ENCODE measurements around the gene SARS1.
A peak's percentile ranks its signal among the peaks of the same experiment; 100 is the strongest.

Gene SARS1

GRCh38 chr1:109271458-109271857, 57.7 kb downstream of the SARS1 start:
- H3K4me3 Mint-ChIP-seq, result no peak overlapping the region

GRCh38 chr1:109272021-109272799, 58.5 kb downstream of the SARS1 start:
- Mint-ChIP-seq H3K27ac (no peak overlapping the region), H3K27me3 (ENCODE audit: low read depth, poor library complexity) (no peaks in the 10 kb centered on the region), H3K36me3 (ENCODE audit: low read depth) (peaks cover 20% of the 10 kb centered on the region), H3K9me3 (no peaks in the 10 kb centered on the region), H3K4me3 (no peak overlapping the region), H3K4me1 (peaks cover 56% of the 10 kb centered on the region)
- no peak for TF ChIP-seq CTCF (IDR thresholded peaks at IDR 0.05)
- DNase-seq, result no peak

More at GRCh38 chr1:109271458-109271857, 57.7 kb downstream of the SARS1 start:
- H3K36me3 Mint-ChIP-seq (ENCODE audit: low read depth), result peaks cover 20% of the 10 kb centered on the region
- peaks cover 48% of the 10 kb centered on the region for H3K4me1 Mint-ChIP-seq
- no peak overlapping the region for H3K27ac Mint-ChIP-seq
- TF ChIP-seq CTCF (IDR thresholded peaks at IDR 0.05), result no peak
- H3K27me3 Mint-ChIP-seq (ENCODE audit: low read depth, poor library complexity), result peaks cover 3% of the 10 kb centered on the region
- H3K9me3 Mint-ChIP-seq, result no peaks in the 10 kb centered on the region
- DNase-seq, result no peak

- DNase-seq, result no peak
- Mint-ChIP-seq H3K4me1 (peaks cover 62% of the 10 kb centered on the region), H3K36me3 (ENCODE audit: low read depth) (peaks cover 19% of the 10 kb centered on the region), H3K4me3 (no peak overlapping the region), H3K27ac (no peak overlapping the region), H3K27me3 (ENCODE audit: low read depth, poor library complexity) (no peaks in the 10 kb centered on the region), H3K9me3 (no peaks in the 10 kb centered on the region)
- TF ChIP-seq CTCF (IDR thresholded peaks at IDR 0.05), result no peak
Measured at GRCh38 chr1:109272831-109273547, 59.3 kb downstream of the SARS1 start.

- TF ChIP-seq CTCF (IDR thresholded peaks at IDR 0.05), result no peak
- Mint-ChIP-seq H3K4me3 (peak overlapping the region; percentile 8), H3K27me3 (ENCODE audit: low read depth, poor library complexity) (no peaks in the 10 kb centered on the region), H3K27ac (no peak overlapping the region), H3K36me3 (ENCODE audit: low read depth) (peaks cover 19% of the 10 kb centered on the region), H3K4me1 (peaks cover 68% of the 10 kb centered on the region), H3K9me3 (no peaks in the 10 kb centered on the region)
- no peak for DNase-seq
Measured at GRCh38 chr1:109273570-109274288, 60.0 kb downstream of the SARS1 start.

- peak overlapping the region; percentile 52 for H3K4me3 Mint-ChIP-seq
- no peak for TF ChIP-seq CTCF (IDR thresholded peaks at IDR 0.05)
Measured at GRCh38 chr1:109274533-109275476, 61.1 kb downstream of the SARS1 start.

More at GRCh38 chr1:109274533-109275476, 61.1 kb downstream of the SARS1 start:
- H3K36me3 Mint-ChIP-seq (ENCODE audit: low read depth), result peaks cover 25% of the 10 kb centered on the region
- no peaks in the 10 kb centered on the region for H3K27me3 Mint-ChIP-seq (ENCODE audit: low read depth, poor library complexity)
- no peaks in the 10 kb centered on the region for H3K9me3 Mint-ChIP-seq
- peak; percentile 53 for DNase-seq
- H3K27ac Mint-ChIP-seq, result peak overlapping the region; percentile 72
- peaks cover 74% of the 10 kb centered on the region for H3K4me1 Mint-ChIP-seq
